Effector memory CD4-positive, alpha-beta T cell (primary cell): ENCODE results near the gene USP4.

ENCODE experiments used
- DNase-seq, 3 donors: peaks; one replicate each; pipeline ENCODE4 v3.0.0-alpha.2; 2020
- H3K27ac ChIP-seq: 2 replicates; pipeline ENCODE4 v1.7.0; 2013; ENCODE audit warnings: mild to moderate bottlenecking, low read length, moderate library complexity; ENCODE audit not compliant: insufficient read depth, poor library complexity, severe bottlenecking
- H3K27me3 ChIP-seq: replicated peaks from 2 replicates; pipeline ENCODE4 v1.7.0; 2013; ENCODE audit warnings: mild to moderate bottlenecking, low read length; ENCODE audit not compliant: insufficient read depth, control insufficient read depth, poor library complexity, severe bottlenecking
- H3K36me3 ChIP-seq: 2 replicates; pipeline ENCODE4 v1.7.0; 2013; ENCODE audit warnings: mild to moderate bottlenecking, low read length, moderate library complexity; ENCODE audit not compliant: control insufficient read depth, insufficient read depth
- H3K4me1 ChIP-seq: 2 replicates; pipeline ENCODE4 v1.7.0; 2013; ENCODE audit warnings: low read length, mild to moderate bottlenecking; ENCODE audit not compliant: control insufficient read depth, insufficient read depth, poor library complexity, severe bottlenecking
- H3K4me3 ChIP-seq: 2 replicates; pipeline ENCODE4 v1.7.0; 2013; ENCODE audit warnings: low read length, low read depth, mild to moderate bottlenecking; ENCODE audit not compliant: insufficient read depth, poor library complexity, severe bottlenecking
- H3K9me3 ChIP-seq: 2 replicates; pipeline ENCODE4 v1.7.0; 2013; ENCODE audit warnings: mild to moderate bottlenecking, low read length, moderate library complexity; ENCODE audit not compliant: control insufficient read depth

The USP4 gene

DNA sequence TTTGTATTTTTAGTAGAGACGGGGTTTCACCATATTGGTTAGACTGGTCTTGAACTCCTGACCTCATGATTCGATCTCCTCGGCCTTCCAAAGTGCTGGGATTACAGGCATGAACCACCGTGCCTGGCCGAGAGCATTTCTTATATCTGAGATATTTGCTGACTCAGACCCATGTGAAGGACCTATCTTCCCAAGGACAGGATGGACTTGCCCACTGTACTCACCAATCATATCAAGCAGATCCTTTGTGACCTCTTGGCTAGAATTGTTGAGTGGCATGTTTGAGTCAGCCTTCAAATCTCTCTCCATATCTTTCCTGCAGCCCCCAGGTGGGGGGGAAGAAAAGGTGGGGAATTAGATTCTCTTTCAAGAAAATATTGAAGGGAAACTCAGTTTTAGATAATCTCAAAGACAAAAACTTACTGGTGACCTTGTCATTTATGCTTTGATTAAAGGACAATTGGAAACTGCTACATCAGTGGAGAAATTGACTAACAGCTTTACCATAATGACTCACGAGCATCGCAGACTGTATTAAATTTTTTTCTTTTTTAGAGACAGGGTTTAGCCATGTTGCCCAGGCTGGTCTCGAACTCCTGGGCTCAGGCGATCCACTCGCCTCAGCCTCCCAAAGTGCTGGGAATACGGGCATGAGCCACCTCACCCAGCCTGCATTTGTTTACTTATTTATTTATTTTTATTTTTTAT is 65.9 kb downstream of the USP4 start:
- peaks cover 14% of the 10 kb centered on the region for H3K4me1 ChIP-seq
- no peaks in the 10 kb centered on the region for H3K9me3 ChIP-seq
- H3K27me3 ChIP-seq = no peaks in the 10 kb centered on the region
- peaks cover 2% of the 10 kb centered on the region for H3K36me3 ChIP-seq
- H3K4me3 ChIP-seq = no peak overlapping the region
- no peak for DNase-seq
- H3K27ac ChIP-seq = no peak overlapping the region

DNA sequence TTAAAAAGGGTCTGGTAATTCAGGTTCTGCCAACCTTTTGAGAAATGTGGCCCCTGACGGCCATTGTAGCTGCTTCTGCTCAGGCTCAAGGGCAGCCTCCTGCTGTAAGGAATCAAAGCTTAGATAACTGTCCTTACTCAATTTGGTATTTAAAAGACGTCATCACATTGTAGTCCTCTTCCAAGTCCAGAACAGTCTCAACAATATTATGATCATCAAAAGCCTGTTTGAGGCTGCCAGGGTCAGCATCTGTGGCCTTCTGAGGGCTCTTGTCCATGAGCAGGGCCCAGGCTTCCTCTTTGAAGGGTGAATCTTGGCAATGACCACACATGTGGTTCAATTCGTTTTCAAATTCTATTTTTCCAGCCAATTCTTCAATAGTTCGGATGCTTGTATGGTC is 68.8 kb downstream of the USP4 start:
- Histone ChIP-seq H3K9me3 (no peaks in the 10 kb centered on the region), H3K36me3 (peaks cover 4% of the 10 kb centered on the region), H3K27me3 (no peaks in the 10 kb centered on the region), H3K4me1 (peaks cover 4% of the 10 kb centered on the region), H3K27ac (no peak overlapping the region), H3K4me3 (no peak overlapping the region)
- DNase-seq = no peak

- Histone ChIP-seq H3K9me3 (no peaks in the 10 kb centered on the region), H3K4me1 (no peaks in the 10 kb centered on the region), H3K27me3 (no peaks in the 10 kb centered on the region), H3K27ac (no peak overlapping the region), H3K4me3 (no peak overlapping the region), H3K36me3 (peaks cover 4% of the 10 kb centered on the region)
- DNase-seq = no peak
These were observed 69.7 kb downstream of the USP4 start for GRCh38 chr3:49270156-49270500.

- Histone ChIP-seq H3K4me3 (no peak overlapping the region), H3K27ac (no peak overlapping the region)
These were observed 70.3 kb downstream of the USP4 start for GRCh38 chr3:49269443-49270155.

GRCh38 chr3:49266410-49267095 is 73.3 kb downstream of the USP4 start:
- no peaks in the 10 kb centered on the region for H3K27me3 ChIP-seq
- H3K4me3 ChIP-seq = no peak overlapping the region
- no peaks in the 10 kb centered on the region for H3K4me1 ChIP-seq
- H3K27ac ChIP-seq = no peak overlapping the region
- DNase-seq = no peak
- H3K9me3 ChIP-seq = no peaks in the 10 kb centered on the region
- H3K36me3 ChIP-seq = peaks cover 4% of the 10 kb centered on the region

More at GRCh38 chr3:49269443-49270155, 70.3 kb downstream of the USP4 start:
- H3K36me3 ChIP-seq = peaks cover 4% of the 10 kb centered on the region
- H3K9me3 ChIP-seq = no peaks in the 10 kb centered on the region
- no peaks in the 10 kb centered on the region for H3K27me3 ChIP-seq
- no peak for DNase-seq
- H3K4me1 ChIP-seq = no peaks in the 10 kb centered on the region

- Histone ChIP-seq H3K36me3 (peaks cover 4% of the 10 kb centered on the region), H3K9me3 (no peaks in the 10 kb centered on the region), H3K27ac (no peak overlapping the region), H3K4me1 (no peaks in the 10 kb centered on the region), H3K4me3 (no peak overlapping the region), H3K27me3 (no peaks in the 10 kb centered on the region)
- no peak for DNase-seq
These were observed 74.0 kb downstream of the USP4 start for GRCh38 chr3:49265661-49266386.

DNA sequence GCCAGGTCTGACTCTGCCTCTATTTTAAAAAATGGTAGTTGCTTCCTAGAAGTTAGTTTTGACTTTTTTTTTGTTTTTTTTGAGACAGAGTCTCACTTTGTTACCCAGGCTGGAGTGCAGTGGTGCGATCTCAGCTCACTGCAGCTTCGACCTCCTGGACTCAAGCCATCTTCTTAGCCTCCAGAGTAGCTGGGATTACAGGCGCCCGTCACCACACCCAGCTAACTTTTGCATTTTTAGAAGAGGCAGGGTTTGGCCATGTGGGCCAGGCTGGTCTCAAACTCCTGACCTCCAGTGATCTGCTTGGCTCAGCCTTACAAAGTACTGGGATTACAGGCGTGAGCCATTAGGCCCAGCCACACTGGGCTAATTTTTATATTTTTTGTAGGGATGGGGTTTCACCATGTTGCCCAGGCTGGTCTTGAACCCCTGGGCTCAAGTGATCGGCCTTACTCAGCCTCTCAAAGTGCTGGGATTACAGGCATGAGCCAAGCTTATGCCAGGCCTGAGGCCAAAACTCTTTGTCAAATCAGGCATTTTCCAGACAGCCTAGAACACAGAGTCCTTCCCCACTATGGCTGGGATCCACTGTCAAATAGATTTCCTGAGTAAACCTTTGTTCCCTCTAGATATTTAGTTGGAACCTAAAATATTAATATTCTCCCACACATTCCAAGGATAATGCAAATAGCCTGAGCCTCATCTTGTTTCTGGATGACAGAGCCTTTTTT is 76.5 kb downstream of the USP4 start:
- DNase-seq = no peak
- no peaks in the 10 kb centered on the region for H3K36me3 ChIP-seq
- no peak overlapping the region for H3K4me3 ChIP-seq
- H3K27me3 ChIP-seq = no peaks in the 10 kb centered on the region
- H3K27ac ChIP-seq = no peak overlapping the region
- no peaks in the 10 kb centered on the region for H3K4me1 ChIP-seq
- no peaks in the 10 kb centered on the region for H3K9me3 ChIP-seq

DNA sequence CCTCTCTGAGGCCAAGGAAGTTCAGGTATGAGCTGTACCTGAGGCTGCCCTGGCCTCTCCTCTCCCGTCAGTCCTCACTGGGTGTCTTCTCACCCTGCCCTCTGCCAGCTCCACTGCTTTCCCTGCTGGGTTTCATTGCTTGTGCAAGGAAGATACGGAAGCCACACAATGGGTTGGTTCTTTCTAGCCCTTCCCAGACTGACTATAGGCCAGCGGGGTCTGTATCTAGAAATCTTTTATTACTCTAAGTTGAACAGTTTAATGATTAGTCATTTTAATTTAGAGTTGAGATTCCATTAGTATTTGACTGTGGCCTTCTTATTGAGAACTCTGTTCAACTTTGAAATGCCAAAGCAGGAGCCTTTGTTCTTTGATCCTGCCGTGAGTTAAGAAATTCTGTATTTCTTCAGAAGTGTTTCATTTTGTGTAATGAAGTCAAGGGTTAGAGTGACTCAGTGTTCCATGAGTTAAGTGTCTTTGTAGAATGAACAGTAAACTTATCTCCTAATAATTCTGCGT is 79.0 kb downstream of the USP4 start:
- no peaks in the 10 kb centered on the region for H3K9me3 ChIP-seq
- H3K27ac ChIP-seq = no peak overlapping the region
- H3K27me3 ChIP-seq = no peaks in the 10 kb centered on the region
- DNase-seq = no peak
- H3K4me3 ChIP-seq = no peak overlapping the region
- H3K4me1 ChIP-seq = no peaks in the 10 kb centered on the region
- H3K36me3 ChIP-seq = no peaks in the 10 kb centered on the region

- no peaks in the 10 kb centered on the region for H3K9me3 ChIP-seq
- H3K4me3 ChIP-seq = no peak overlapping the region
- DNase-seq = no peak
- no peaks in the 10 kb centered on the region for H3K36me3 ChIP-seq
- no peaks in the 10 kb centered on the region for H3K4me1 ChIP-seq
- H3K27me3 ChIP-seq = no peaks in the 10 kb centered on the region
- H3K27ac ChIP-seq = no peak overlapping the region
These were observed 82.7 kb downstream of the USP4 start for GRCh38 chr3:49257187-49257586.
